GM12878 (cell line): ENCODE data around the gene TNK2. TPM values are rescaled to one million over a fixed set of nuclear protein-coding genes. Genes with fewer than 3 reads are reported as not detected.

Source experiments
- ATAC-seq: fragments of 200-7000 bp; cut with Tn5 transposase; 3 replicates; pipeline ENCODE4 v1.9.1; 2020; ENCODE audit warnings: mild to moderate bottlenecking, moderate library complexity
- BruUV-seq: library from RNA; stranded (reverse); fragments of 400-500 nt; replicated peaks from 2 replicates; lab custom pipeline; 2021; lab: Mats Ljungman, UMichigan
- CTCF ChIA-PET: fragments of 300-600 bp; sonication (Branson Sonifier 250); formaldehyde crosslinking; extraction: SDS; loops from one replicate; lab custom pipeline; 2021; ENCODE audit warnings: inconsistent platforms; lab: Yijun Ruan, JAX
- POLR2A ChIA-PET: fragments of 350-600 bp; formaldehyde crosslinking; extraction: SDS; loops from one replicate; lab custom pipeline; 2021; ENCODE audit warnings: inconsistent platforms; lab: Charles Lee
- RAD21 ChIA-PET: fragments of 300-600 bp; sonication (Branson Sonifier 250); formaldehyde crosslinking; loops from one replicate; lab custom pipeline; 2023; ENCODE audit warnings: antibody characterized with exemption; ENCODE audit not compliant: unreplicated experiment; lab: Charles Lee
- SMC1A ChIA-PET: fragments of 300-600 bp; sonication (Branson Sonifier 250); formaldehyde crosslinking; loops from one replicate; lab custom pipeline; 2023; ENCODE audit not compliant: unreplicated experiment, uncharacterized antibody; lab: Charles Lee
- DNase-seq: peaks from one replicate; pipeline ENCODE4 v3.0.0-alpha.2; 2011; ENCODE audit warnings: low read depth, low spot score
- FAIRE-seq: peaks from 3 replicates; lab custom pipeline; 2011; peaks lifted over from hg19 to GRCh38; lab: Jason Lieb, UNC
- H2AFZ ChIP-seq: 2 replicates; pipeline ENCODE4 v1.6.0; 2011; ENCODE audit warnings: low read depth, low read length, control low read depth; ENCODE audit not compliant: control insufficient read depth
- H3K27ac ChIP-seq: 2 replicates; pipeline ENCODE4 v1.5.1; 2011; ENCODE audit warnings: control low read depth; ENCODE audit not compliant: control insufficient read depth, insufficient read depth
- H3K27me3 ChIP-seq, 2 experiments: replicated peaks in 1 of 2; 2 replicates each; pipeline versions ENCODE4 v1.6.0 to v1.6.1; 2011; ENCODE audit warnings: low read length in 1 of 2; ENCODE audit not compliant: control insufficient read depth in 2 of 2, insufficient read depth in 2 of 2
- H3K36me3 ChIP-seq, 2 experiments: 2 replicates each; pipeline ENCODE4 v1.5.1; 2011; ENCODE audit warnings: low read length in 1 of 2; ENCODE audit not compliant: control insufficient read depth in 2 of 2, insufficient read depth in 2 of 2
- H3K4me1 ChIP-seq: 2 replicates; pipeline ENCODE4 v1.6.1; 2011; ENCODE audit warnings: mild to moderate bottlenecking, low read length, moderate library complexity, mixed read lengths; ENCODE audit not compliant: control insufficient read depth, insufficient read depth
- H3K4me2 ChIP-seq: 2 replicates; pipeline ENCODE4 v1.6.0; 2011; ENCODE audit warnings: control low read depth; ENCODE audit not compliant: control insufficient read depth, insufficient read depth
- H3K4me3 ChIP-seq: fragments of 200-600 bp; sonication (generic); 2 replicates; pipeline ENCODE4 v1.5.1; 2016
- H3K79me2 ChIP-seq: 2 replicates; pipeline ENCODE4 v1.6.0; 2011; ENCODE audit warnings: low read length; ENCODE audit not compliant: control insufficient read depth, insufficient read depth
- H3K9ac ChIP-seq: 2 replicates; pipeline ENCODE4 v1.8.0; 2011; ENCODE audit warnings: low read length, control low read depth, mixed read lengths; ENCODE audit not compliant: control insufficient read depth, insufficient read depth
- H3K9me3 ChIP-seq: replicated peaks from 3 replicates; pipeline ENCODE4 v1.5.1; 2011; ENCODE audit warnings: mild to moderate bottlenecking, low read length; ENCODE audit not compliant: control insufficient read depth, insufficient read depth
- H4K20me1 ChIP-seq: 2 replicates; pipeline ENCODE4 v1.6.0; 2011; ENCODE audit not compliant: control insufficient read depth, insufficient read depth
- ATF7 ChIP-seq: fragments of 450-650 bp; IDR thresholded peaks from 2 replicates; pipeline ENCODE4 v1.6.1; 2016; ENCODE audit warnings: low read depth, mild to moderate bottlenecking
- BHLHE40 ChIP-seq, 2 experiments: fragments of 450-650 bp in 1 of 2; IDR thresholded peaks; 2 replicates each; pipeline ENCODE4 v1.6.1; 2011 to 2017; ENCODE audit warnings: low read depth in 2 of 2, borderline replicate concordance in 1 of 2, improper control_type of control experiment in 1 of 2, low read length in 1 of 2, mild to moderate bottlenecking in 1 of 2
- FOXM1 ChIP-seq: IDR thresholded peaks from 2 replicates; pipeline ENCODE4 v1.6.1; 2012; ENCODE audit warnings: low read depth, mild to moderate bottlenecking, inconsistent platforms, low read length, moderate library complexity
- GATAD2B ChIP-seq: fragments of 450-650 bp; conservative IDR thresholded peaks from 2 replicates; pipeline ENCODE4 v1.6.1; 2017; ENCODE audit warnings: low read depth, mild to moderate bottlenecking, moderate library complexity
- HDAC6 ChIP-seq: fragments of 200-600 bp; sonication (generic); IDR thresholded peaks from one replicate; pipeline ENCODE4 v1.8.0; 2017; ENCODE audit warnings: antibody characterized with exemption; ENCODE audit not compliant: unreplicated experiment
- IKZF1 ChIP-seq: fragments of 450-650 bp; conservative IDR thresholded peaks from 2 replicates; pipeline ENCODE4 v1.6.1; 2017; ENCODE audit warnings: antibody characterized with exemption, mild to moderate bottlenecking
- MTA2 ChIP-seq: fragments of 450-650 bp; IDR thresholded peaks from 2 replicates; pipeline ENCODE4 v1.6.1; 2016; ENCODE audit warnings: low read depth, mild to moderate bottlenecking, moderate library complexity
- PKNOX1 ChIP-seq: fragments of 450-650 bp; IDR thresholded peaks from 2 replicates; pipeline ENCODE4 v1.6.1; 2016; ENCODE audit warnings: mild to moderate bottlenecking
- POU2F2 ChIP-seq: IDR thresholded peaks from 3 replicates; pipeline ENCODE4 v1.6.1; 2011; ENCODE audit warnings: low read depth, mild to moderate bottlenecking, low read length, borderline replicate concordance
- RUNX3 ChIP-seq: IDR thresholded peaks from 2 replicates; pipeline ENCODE4 v1.6.1; 2012; ENCODE audit warnings: low read length, inconsistent platforms
- SMARCA5 ChIP-seq: fragments of 450-650 bp; IDR thresholded peaks from 2 replicates; pipeline ENCODE4 v1.6.1; 2017; ENCODE audit warnings: mild to moderate bottlenecking
- YY1 ChIP-seq: IDR thresholded peaks from 2 replicates; pipeline ENCODE4 v1.6.1; 2011; ENCODE audit warnings: low read depth, mild to moderate bottlenecking, low read length
- WGBS: methylation state at CpG from one replicate; pipeline ENCODE4 v1.1.6; 2016; ENCODE audit warnings: low lambda C conversion rate; ENCODE audit not compliant: insufficient replicate concordance, insufficient coverage; ENCODE audit errors: missing lambda C conversion rate; 5-methylcytosine and 5-hydroxymethylcytosine counted together
- in situ Hi-C: fragments of 300-500 bp; cut with MboI; formaldehyde crosslinking; loops from 9 replicates; pipeline ENCODE4 v1.14.3; 2018; ENCODE audit warnings: mixed read lengths
- intact Hi-C: fragments of 100-400 bp; cut with micrococcal nuclease; formaldehyde crosslinking; loops from one replicate; pipeline ENCODE4 v1.14.2; 2022; ENCODE audit not compliant: unreplicated experiment
- polyA plus RNA-seq, 11 experiments: library from polyadenylated mRNA; depleted of rRNA in 4 of 11; unstranded in 6 of 11; stranded (reverse) in 5 of 11; fragments of >200 nt; fragmentation: Nextera tagmentation in 4 of 11; fragmentation: Illumina TruSeq in 1 of 11; extraction: Ambion mirVana in 4 of 11; extraction: Trizol in 1 of 11; gene quantifications; 1 replicate in 1 of 11; 2 replicates in 10 of 11; pipeline versions ENCODE4 v1.2.1 to v1.2.3, GENCODE V29; 2011 to 2016; ENCODE audit warnings: inconsistent platforms in 2 of 11, missing spikeins in 2 of 11, low read depth in 1 of 11
- total RNA-seq, 4 experiments: library from RNA; depleted of rRNA in 3 of 4; stranded (reverse); fragments of >200 nt in 3 of 4; fragmentation: Illumina TruSeq in 1 of 4; extraction: Trizol in 1 of 4; gene quantifications; 2 replicates each; pipeline versions ENCODE4 v1.2.1 to v1.2.3, GENCODE V29; 2013 to 2021
- TF ChIP-seq, protein P1 (sequence below): fragments of 450-650 bp; IDR thresholded peaks from 2 replicates; pipeline ENCODE4 v1.6.1; 2017; ENCODE audit warnings: mild to moderate bottlenecking
- TF ChIP-seq, protein P2 (sequence below): fragments of 450-650 bp; IDR thresholded peaks from 2 replicates; pipeline ENCODE4 v1.6.1; 2017; ENCODE audit warnings: mild to moderate bottlenecking, moderate library complexity

The TNK2 gene
- total and polyA plus RNA-seq, 10 of the 15 experiments (the other 5 are each of a cell fraction or from before 2014, with no cell fraction given): 0.13 to 47.8 (median 10.8) TPM

DNA sequence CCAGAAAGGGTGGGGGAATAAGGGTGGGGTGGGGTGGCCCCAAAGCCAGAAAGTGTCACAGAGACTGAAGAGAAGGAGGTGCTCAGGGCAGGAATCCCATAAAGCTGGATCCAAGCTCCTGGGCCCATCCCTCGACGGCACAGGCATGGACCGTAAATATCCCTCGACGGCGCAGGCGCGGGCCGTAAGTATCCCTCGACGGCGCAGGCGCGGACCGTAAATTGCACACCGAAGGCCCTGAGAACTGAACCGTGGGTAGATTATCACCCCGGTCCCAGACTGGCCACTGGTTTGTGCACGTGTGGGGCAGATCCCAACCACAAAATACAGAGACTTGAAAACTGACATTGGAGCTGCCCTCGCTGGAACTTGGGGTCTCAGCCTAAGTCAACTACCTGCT is 55.3 kb downstream of the TNK2 start (continued):
- no peak for TF ChIP-seq POU2F2
- TF ChIP-seq, all 136 proteins: peak for 0

- ChIA-PET POLR2A (interaction anchor here (0.6 kb wide), 1 partner anchor 51 kb away, joined by 4 read pairs; no protein-coding TSS in a partner anchor), CTCF (interaction anchor here (0.6 to 3.3 kb wide), 25 partner anchors 9 to 579 kb away, joined by 3 to 16 read pairs (median 4); partner anchors contain the start of genes TNK2 and XXYLT1), RAD21 (interaction anchor here (1.1 to 1.2 kb wide), 2 partner anchors 64 to 577 kb away, joined by 3 read pairs; no protein-coding TSS in a partner anchor), SMC1A (interaction anchor here (0.5 to 1.6 kb wide), 8 partner anchors 8 to 697 kb away, joined by 3 to 4 read pairs (median 3); partner anchors contain the start of gene XXYLT1)
- H3K4me2 ChIP-seq: peak overlapping the region; percentile 21; the same call in 1 of the 2 replicates
- WGBS: 18% methylated on average over 31 of the region's 31 CpGs
- ATAC-seq (peak; percentile 97), FAIRE-seq (peak; percentile 100), DNase-seq (peak; percentile 62)
- peak overlapping the region; percentile 54 for H2AFZ ChIP-seq
- H3K79me2 ChIP-seq: no peaks in the 10 kb centered on the region
- peaks cover 3% of the 10 kb centered on the region; the same call in 1 of the 2 replicates for H3K4me1 ChIP-seq
- in situ Hi-C loops: no loop called here
- no peaks in the 10 kb centered on the region for H3K27me3 ChIP-seq
- no peak overlapping the region for H3K27ac ChIP-seq
- H3K36me3 ChIP-seq: no peaks in the 10 kb centered on the region
- H3K4me3 ChIP-seq: no peak overlapping the region
- intact Hi-C loops: loop anchor here (2.0 to 10.0 kb wide), 4 partner anchors 199 to 576 kb away; partner anchors contain the start of gene XXYLT1
- H3K9ac ChIP-seq: no peak overlapping the region
- no TSS peak for BruUV-seq
- no peaks in the 10 kb centered on the region for H3K9me3 ChIP-seq
- no peaks in the 10 kb centered on the region for H4K20me1 ChIP-seq
- TF ChIP-seq YY1 (peak; percentile 88), MTA2 (no peak), HDAC6 (no peak), PKNOX1 (peak; percentile 22; the same call in 1 of the 2 replicates), SMARCA5 (peak; percentile 97), RUNX3 (peak; percentile 75), GATAD2B (0 out of 2 replicates have a peak, but pooled peaks have one; percentile 23), FOXM1 (peak; percentile 56; the same call in 1 of the 2 replicates), ATF7 (no peak), BHLHE40 (IDR thresholded peaks at IDR 0.05; ENCODE audit: borderline replicate concordance in 1 of 2, low read depth in 2 of 2, low read length in 1 of 2) (peak; percentile 30 to 77; a peak in 2 of 4 replicates), IKZF1 (peak; percentile 44; the same call in 1 of the 2 replicates)
- TF ChIP-seq, protein P1, sequence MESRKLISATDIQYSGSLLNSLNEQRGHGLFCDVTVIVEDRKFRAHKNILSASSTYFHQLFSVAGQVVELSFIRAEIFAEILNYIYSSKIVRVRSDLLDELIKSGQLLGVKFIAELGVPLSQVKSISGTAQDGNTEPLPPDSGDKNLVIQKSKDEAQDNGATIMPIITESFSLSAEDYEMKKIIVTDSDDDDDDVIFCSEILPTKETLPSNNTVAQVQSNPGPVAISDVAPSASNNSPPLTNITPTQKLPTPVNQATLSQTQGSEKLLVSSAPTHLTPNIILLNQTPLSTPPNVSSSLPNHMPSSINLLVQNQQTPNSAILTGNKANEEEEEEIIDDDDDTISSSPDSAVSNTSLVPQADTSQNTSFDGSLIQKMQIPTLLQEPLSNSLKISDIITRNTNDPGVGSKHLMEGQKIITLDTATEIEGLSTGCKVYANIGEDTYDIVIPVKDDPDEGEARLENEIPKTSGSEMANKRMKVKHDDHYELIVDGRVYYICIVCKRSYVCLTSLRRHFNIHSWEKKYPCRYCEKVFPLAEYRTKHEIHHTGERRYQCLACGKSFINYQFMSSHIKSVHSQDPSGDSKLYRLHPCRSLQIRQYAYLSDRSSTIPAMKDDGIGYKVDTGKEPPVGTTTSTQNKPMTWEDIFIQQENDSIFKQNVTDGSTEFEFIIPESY: peak; percentile 51; the same call in 1 of the 2 replicates
- TF ChIP-seq, protein P2, sequence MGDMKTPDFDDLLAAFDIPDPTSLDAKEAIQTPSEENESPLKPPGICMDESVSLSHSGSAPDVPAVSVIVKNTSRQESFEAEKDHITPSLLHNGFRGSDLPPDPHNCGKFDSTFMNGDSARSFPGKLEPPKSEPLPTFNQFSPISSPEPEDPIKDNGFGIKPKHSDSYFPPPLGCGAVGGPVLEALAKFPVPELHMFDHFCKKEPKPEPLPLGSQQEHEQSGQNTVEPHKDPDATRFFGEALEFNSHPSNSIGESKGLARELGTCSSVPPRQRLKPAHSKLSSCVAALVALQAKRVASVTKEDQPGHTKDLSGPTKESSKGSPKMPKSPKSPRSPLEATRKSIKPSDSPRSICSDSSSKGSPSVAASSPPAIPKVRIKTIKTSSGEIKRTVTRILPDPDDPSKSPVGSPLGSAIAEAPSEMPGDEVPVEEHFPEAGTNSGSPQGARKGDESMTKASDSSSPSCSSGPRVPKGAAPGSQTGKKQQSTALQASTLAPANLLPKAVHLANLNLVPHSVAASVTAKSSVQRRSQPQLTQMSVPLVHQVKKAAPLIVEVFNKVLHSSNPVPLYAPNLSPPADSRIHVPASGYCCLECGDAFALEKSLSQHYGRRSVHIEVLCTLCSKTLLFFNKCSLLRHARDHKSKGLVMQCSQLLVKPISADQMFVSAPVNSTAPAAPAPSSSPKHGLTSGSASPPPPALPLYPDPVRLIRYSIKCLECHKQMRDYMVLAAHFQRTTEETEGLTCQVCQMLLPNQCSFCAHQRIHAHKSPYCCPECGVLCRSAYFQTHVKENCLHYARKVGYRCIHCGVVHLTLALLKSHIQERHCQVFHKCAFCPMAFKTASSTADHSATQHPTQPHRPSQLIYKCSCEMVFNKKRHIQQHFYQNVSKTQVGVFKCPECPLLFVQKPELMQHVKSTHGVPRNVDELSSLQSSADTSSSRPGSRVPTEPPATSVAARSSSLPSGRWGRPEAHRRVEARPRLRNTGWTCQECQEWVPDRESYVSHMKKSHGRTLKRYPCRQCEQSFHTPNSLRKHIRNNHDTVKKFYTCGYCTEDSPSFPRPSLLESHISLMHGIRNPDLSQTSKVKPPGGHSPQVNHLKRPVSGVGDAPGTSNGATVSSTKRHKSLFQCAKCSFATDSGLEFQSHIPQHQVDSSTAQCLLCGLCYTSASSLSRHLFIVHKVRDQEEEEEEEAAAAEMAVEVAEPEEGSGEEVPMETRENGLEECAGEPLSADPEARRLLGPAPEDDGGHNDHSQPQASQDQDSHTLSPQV: peak; percentile 95
Observed at GRCh38 chr3:195850857-195851543, 57.4 kb downstream of the TNK2 start.
